HG02840 (cell line): ENCODE measurements around the gene ELF4.
"Not testable (repeated sequence)": the region's sequence is repeated elsewhere in the genome, so short reads cannot be mapped to it uniquely, and the experiment has no call there.

Experiments
- ATAC-seq: cut with Tn5 transposase; IDR thresholded peaks from one replicate; pipeline ENCODE4 v1.9.1; 2021; ENCODE audit warnings: mild to moderate bottlenecking, moderate library complexity, moderate number of reproducible peaks; ENCODE audit not compliant: unreplicated experiment, low FRiP score

ELF4 gene

GRCh38 chrX:130115119-130115885 is 5.0 kb upstream of the ELF4 start:
- ATAC-seq = not testable (repeated sequence)

- no peak for ATAC-seq
Observed at GRCh38 chrX:130114141-130114588, 3.9 kb upstream of the ELF4 start.

- ATAC-seq = no peak
Observed at GRCh38 chrX:130111220-130112154, 1.2 kb upstream of the ELF4 start.

- ATAC-seq = no peak
Observed at GRCh38 chrX:130109429-130110378, 593 bp downstream of the ELF4 start.

- ATAC-seq = peak; percentile 54
Observed at GRCh38 chrX:130108647-130109428, 1.5 kb downstream of the ELF4 start.

- no peak for ATAC-seq
Observed at GRCh38 chrX:130106071-130106470, 4.2 kb downstream of the ELF4 start.

GRCh38 chrX:130105244-130105643 is 5.1 kb downstream of the ELF4 start:
- ATAC-seq = no peak

- ATAC-seq = no peak
Observed at GRCh38 chrX:130103605-130104004, 6.7 kb downstream of the ELF4 start.

GRCh38 chrX:130100180-130100579 is 10.1 kb downstream of the ELF4 start:
- no peak for ATAC-seq

GRCh38 chrX:130098210-130098552 is 12.1 kb downstream of the ELF4 start:
- ATAC-seq = no peak

- no peak for ATAC-seq
Observed at GRCh38 chrX:130097507-130098209, 12.6 kb downstream of the ELF4 start.

GRCh38 chrX:130095249-130096030 is 14.9 kb downstream of the ELF4 start:
- no peak for ATAC-seq

GRCh38 chrX:130094696-130095095 is 15.6 kb downstream of the ELF4 start:
- no peak for ATAC-seq

GRCh38 chrX:130093271-130093670 is 17.0 kb downstream of the ELF4 start:
- no peak for ATAC-seq

GRCh38 chrX:130091980-130092522 is 18.2 kb downstream of the ELF4 start:
- peak; percentile 95 for ATAC-seq

- ATAC-seq = no peak
Observed at GRCh38 chrX:130090364-130090763, 19.9 kb downstream of the ELF4 start.

GRCh38 chrX:130086447-130087206 is 23.7 kb downstream of the ELF4 start:
- no peak for ATAC-seq
